Measurements from ENCODE around the gene DGCR6L.

DNA sequence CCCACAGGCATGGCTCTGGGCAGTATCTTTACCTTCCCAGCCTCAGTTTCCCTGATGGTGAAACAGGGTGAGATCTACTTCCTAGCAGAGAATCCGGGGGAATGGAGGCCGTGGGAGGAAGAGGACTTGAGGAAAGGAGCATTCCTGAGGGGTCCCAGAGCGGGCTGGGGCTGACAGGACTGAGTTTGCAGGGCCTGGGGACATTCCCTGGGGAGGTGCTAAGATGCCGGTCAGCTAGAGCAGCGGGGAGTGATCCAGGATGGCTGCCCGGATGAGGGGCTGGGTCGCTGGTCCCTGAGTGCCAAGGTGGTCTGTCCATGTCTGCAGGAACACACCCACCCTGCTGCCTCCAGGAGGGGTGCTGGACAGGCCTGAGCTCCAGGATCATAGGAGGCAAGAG is 43.4 kb downstream of the DGCR6L start:
- TF ChIP-seq ZNF384 (IDR thresholded peaks at IDR 0.05) (no peak), ELF4 (IDR thresholded peaks at IDR 0.05) (no peak), FOXM1 (IDR thresholded peaks at IDR 0.05; ENCODE audit: borderline replicate concordance) (no peak), NFRKB (IDR thresholded peaks at IDR 0.05) (no peak), BHLHE40 (IDR thresholded peaks at IDR 0.05; ENCODE audit: borderline replicate concordance) (no peak), ARNT (IDR thresholded peaks at IDR 0.05) (no peak), SP1 (IDR thresholded peaks at IDR 0.05) (no peak), L3MBTL2 (conservative IDR thresholded peaks at IDR 0.05) (no peak), LEF1 (IDR thresholded peaks at IDR 0.05; ENCODE audit: borderline replicate concordance) (no peak)
- TF ChIP-seq, protein P1, sequence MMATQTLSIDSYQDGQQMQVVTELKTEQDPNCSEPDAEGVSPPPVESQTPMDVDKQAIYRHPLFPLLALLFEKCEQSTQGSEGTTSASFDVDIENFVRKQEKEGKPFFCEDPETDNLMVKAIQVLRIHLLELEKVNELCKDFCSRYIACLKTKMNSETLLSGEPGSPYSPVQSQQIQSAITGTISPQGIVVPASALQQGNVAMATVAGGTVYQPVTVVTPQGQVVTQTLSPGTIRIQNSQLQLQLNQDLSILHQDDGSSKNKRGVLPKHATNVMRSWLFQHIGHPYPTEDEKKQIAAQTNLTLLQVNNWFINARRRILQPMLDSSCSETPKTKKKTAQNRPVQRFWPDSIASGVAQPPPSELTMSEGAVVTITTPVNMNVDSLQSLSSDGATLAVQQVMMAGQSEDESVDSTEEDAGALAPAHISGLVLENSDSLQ (IDR thresholded peaks at IDR 0.05): no peak
